Activated naive CD8-positive, alpha-beta T cell treated with anti-CD3 and anti-CD28 coated beads for 36 hours (primary cell): ENCODE results near the gene MRPL14. TPM values are rescaled to one million over a fixed set of nuclear protein-coding genes. Genes with fewer than 3 reads are reported as not detected.
"Not testable (repeated sequence)": the region's sequence is repeated elsewhere in the genome, so short reads cannot be mapped to it uniquely, and the experiment has no call there.

Source experiments
- DNase-seq: peaks from one replicate; pipeline ENCODE4 v3.0.0; 2021
- H3K27ac Mint-ChIP-seq: one replicate; pipeline ENCODE4 v1.8.0; 2022; ENCODE audit warnings: mild to moderate bottlenecking, moderate library complexity, mixed read lengths
- H3K27me3 Mint-ChIP-seq: one replicate; pipeline ENCODE4 v1.8.0; 2022; ENCODE audit warnings: mild to moderate bottlenecking, mixed read lengths
- H3K36me3 Mint-ChIP-seq: one replicate; pipeline ENCODE4 v1.8.0; 2021; ENCODE audit warnings: mild to moderate bottlenecking, mixed read lengths
- H3K4me1 Mint-ChIP-seq: one replicate; pipeline ENCODE4 v1.8.0; 2021; ENCODE audit warnings: mixed read lengths
- H3K4me3 Mint-ChIP-seq: one replicate; pipeline ENCODE4 v1.8.0; 2022; ENCODE audit warnings: mild to moderate bottlenecking, moderate library complexity, mixed read lengths
- H3K9me3 Mint-ChIP-seq: one replicate; pipeline ENCODE4 v1.8.0; 2022; ENCODE audit warnings: mixed read lengths
- total RNA-seq, 2 experiments: library from RNA; stranded (reverse); gene quantifications; one replicate each; pipeline ENCODE4 v1.2.3, GENCODE V29; 2021

Gene MRPL14
- total RNA-seq, 2 experiments from 2014 or later: 58.5 to 60.8 TPM

- Mint-ChIP-seq H3K36me3 (peaks cover 2% of the 10 kb centered on the region), H3K4me1 (peaks cover 2% of the 10 kb centered on the region)
Observed at GRCh38 chr6:44104481-44105021, 22.7 kb downstream of the MRPL14 start.

GRCh38 chr6:44102527-44102926, 24.7 kb downstream of the MRPL14 start:
- no peak for DNase-seq
- Mint-ChIP-seq H3K27me3 (no peaks in the 10 kb centered on the region), H3K9me3 (no peaks in the 10 kb centered on the region), H3K4me3 (no peak overlapping the region), H3K36me3 (peaks cover 2% of the 10 kb centered on the region), H3K4me1 (peaks cover 3% of the 10 kb centered on the region), H3K27ac (no peak overlapping the region)

More at GRCh38 chr6:44104481-44105021, 22.7 kb downstream of the MRPL14 start:
- no peak for DNase-seq
- no peak overlapping the region for H3K4me3 Mint-ChIP-seq
- H3K27me3 Mint-ChIP-seq: no peaks in the 10 kb centered on the region
- no peaks in the 10 kb centered on the region for H3K9me3 Mint-ChIP-seq
- no peak overlapping the region for H3K27ac Mint-ChIP-seq

- H3K4me3 Mint-ChIP-seq: no peak overlapping the region
- peaks cover 3% of the 10 kb centered on the region for H3K4me1 Mint-ChIP-seq
- no peak for DNase-seq
- no peaks in the 10 kb centered on the region for H3K27me3 Mint-ChIP-seq
- no peak overlapping the region for H3K27ac Mint-ChIP-seq
- no peaks in the 10 kb centered on the region for H3K9me3 Mint-ChIP-seq
- peaks cover 2% of the 10 kb centered on the region for H3K36me3 Mint-ChIP-seq
Observed at GRCh38 chr6:44101832-44102231, 25.4 kb downstream of the MRPL14 start.

- peak; percentile 17 for DNase-seq
- no peak overlapping the region for H3K27ac Mint-ChIP-seq
- no peaks in the 10 kb centered on the region for H3K36me3 Mint-ChIP-seq
- H3K4me1 Mint-ChIP-seq: peaks cover 3% of the 10 kb centered on the region
- no peaks in the 10 kb centered on the region for H3K27me3 Mint-ChIP-seq
- no peaks in the 10 kb centered on the region for H3K9me3 Mint-ChIP-seq
- H3K4me3 Mint-ChIP-seq: no peak overlapping the region
Observed at GRCh38 chr6:44100088-44100550, 27.1 kb downstream of the MRPL14 start.

GRCh38 chr6:44099192-44099591, 28.1 kb downstream of the MRPL14 start:
- no peak overlapping the region for H3K27ac Mint-ChIP-seq
- peaks cover 2% of the 10 kb centered on the region for H3K4me1 Mint-ChIP-seq
- H3K36me3 Mint-ChIP-seq: no peaks in the 10 kb centered on the region
- H3K4me3 Mint-ChIP-seq: no peak overlapping the region
- DNase-seq: no peak
- H3K9me3 Mint-ChIP-seq: no peaks in the 10 kb centered on the region
- H3K27me3 Mint-ChIP-seq: no peaks in the 10 kb centered on the region

- H3K4me1 Mint-ChIP-seq: peaks cover 2% of the 10 kb centered on the region
- no peak overlapping the region for H3K4me3 Mint-ChIP-seq
- no peak overlapping the region for H3K27ac Mint-ChIP-seq
- H3K36me3 Mint-ChIP-seq: no peaks in the 10 kb centered on the region
- H3K27me3 Mint-ChIP-seq: no peaks in the 10 kb centered on the region
- no peaks in the 10 kb centered on the region for H3K9me3 Mint-ChIP-seq
- DNase-seq: no peak
Observed at GRCh38 chr6:44097782-44098317, 29.4 kb downstream of the MRPL14 start.

GRCh38 chr6:44096612-44097011, 30.6 kb downstream of the MRPL14 start:
- H3K27me3 Mint-ChIP-seq: no peaks in the 10 kb centered on the region
- no peaks in the 10 kb centered on the region for H3K36me3 Mint-ChIP-seq
- H3K27ac Mint-ChIP-seq: no peak overlapping the region

GRCh38 chr6:44095243-44095623, 32.0 kb downstream of the MRPL14 start:
- H3K36me3 Mint-ChIP-seq, H3K4me1 Mint-ChIP-seq, H3K4me3 Mint-ChIP-seq, H3K27ac Mint-ChIP-seq, DNase-seq, H3K27me3 Mint-ChIP-seq, H3K9me3 Mint-ChIP-seq: not testable (repeated sequence)

More at GRCh38 chr6:44096612-44097011, 30.6 kb downstream of the MRPL14 start:
- H3K4me1 Mint-ChIP-seq: peaks cover 2% of the 10 kb centered on the region
- peak; percentile 70 for DNase-seq
- no peaks in the 10 kb centered on the region for H3K9me3 Mint-ChIP-seq
- H3K4me3 Mint-ChIP-seq: no peak overlapping the region

GRCh38 chr6:44094403-44095242, 32.6 kb downstream of the MRPL14 start:
- H3K4me1 Mint-ChIP-seq: peaks cover 4% of the 10 kb centered on the region
- no peak overlapping the region for H3K27ac Mint-ChIP-seq
- DNase-seq: no peak
- H3K36me3 Mint-ChIP-seq: no peaks in the 10 kb centered on the region
- H3K27me3 Mint-ChIP-seq: no peaks in the 10 kb centered on the region
- H3K4me3 Mint-ChIP-seq: no peak overlapping the region
- no peaks in the 10 kb centered on the region for H3K9me3 Mint-ChIP-seq

- Mint-ChIP-seq H3K36me3 (no peaks in the 10 kb centered on the region), H3K27me3 (no peaks in the 10 kb centered on the region), H3K4me3 (no peak overlapping the region), H3K9me3 (no peaks in the 10 kb centered on the region), H3K4me1 (peaks cover 4% of the 10 kb centered on the region), H3K27ac (no peak overlapping the region)
- DNase-seq: no peak
Observed at GRCh38 chr6:44093750-44094402, 33.4 kb downstream of the MRPL14 start.

- peaks cover 4% of the 10 kb centered on the region for H3K4me1 Mint-ChIP-seq
- H3K27ac Mint-ChIP-seq: no peak overlapping the region
- H3K36me3 Mint-ChIP-seq: no peaks in the 10 kb centered on the region
- no peak for DNase-seq
- H3K27me3 Mint-ChIP-seq: no peaks in the 10 kb centered on the region
- no peaks in the 10 kb centered on the region for H3K9me3 Mint-ChIP-seq
- H3K4me3 Mint-ChIP-seq: no peak overlapping the region
Observed at GRCh38 chr6:44093066-44093465, 34.2 kb downstream of the MRPL14 start.

GRCh38 chr6:44091981-44092884, 35.0 kb downstream of the MRPL14 start:
- Mint-ChIP-seq H3K27ac (no peak overlapping the region), H3K36me3 (no peaks in the 10 kb centered on the region), H3K9me3 (no peaks in the 10 kb centered on the region), H3K4me3 (no peak overlapping the region), H3K27me3 (no peaks in the 10 kb centered on the region), H3K4me1 (peaks cover 3% of the 10 kb centered on the region)
- no peak for DNase-seq

- H3K36me3 Mint-ChIP-seq, H3K27ac Mint-ChIP-seq, H3K27me3 Mint-ChIP-seq, H3K4me1 Mint-ChIP-seq, H3K4me3 Mint-ChIP-seq, H3K9me3 Mint-ChIP-seq, DNase-seq: not testable (repeated sequence)
Observed at GRCh38 chr6:44091356-44091755, 35.9 kb downstream of the MRPL14 start.

GRCh38 chr6:44090465-44090864, 36.8 kb downstream of the MRPL14 start:
- Mint-ChIP-seq H3K4me3 (no peak overlapping the region), H3K4me1 (peaks cover 3% of the 10 kb centered on the region), H3K27ac (no peak overlapping the region), H3K36me3 (no peaks in the 10 kb centered on the region), H3K27me3 (no peaks in the 10 kb centered on the region), H3K9me3 (no peaks in the 10 kb centered on the region)
- no peak for DNase-seq
